Vagina (tissue), 2 donors: Measurements from ENCODE around the gene CPSF4L.
"Not testable (repeated sequence)": the region's sequence is repeated elsewhere in the genome, so short reads cannot be mapped to it uniquely, and the experiment has no call there.

Experiments
- CTCF ChIP-seq, 3 experiments: fragments of 450-650 bp in 2 of 3; fragments of 200-600 bp in 1 of 3; sonication (generic) in 1 of 3; IDR thresholded peaks; one replicate each; pipeline ENCODE4 v1.5.1; 2017 to 2019; ENCODE audit warnings: antibody characterized with exemption in 3 of 3, mild to moderate bottlenecking in 2 of 3, moderate library complexity in 2 of 3
- POLR2A ChIP-seq, 2 donors: fragments of 450-650 bp; IDR thresholded peaks; one replicate each; pipeline ENCODE4 v1.6.1; 2017; ENCODE audit warnings: antibody characterized with exemption in 2 of 2, mild to moderate bottlenecking in 2 of 2, moderate library complexity in 2 of 2

DNA sequence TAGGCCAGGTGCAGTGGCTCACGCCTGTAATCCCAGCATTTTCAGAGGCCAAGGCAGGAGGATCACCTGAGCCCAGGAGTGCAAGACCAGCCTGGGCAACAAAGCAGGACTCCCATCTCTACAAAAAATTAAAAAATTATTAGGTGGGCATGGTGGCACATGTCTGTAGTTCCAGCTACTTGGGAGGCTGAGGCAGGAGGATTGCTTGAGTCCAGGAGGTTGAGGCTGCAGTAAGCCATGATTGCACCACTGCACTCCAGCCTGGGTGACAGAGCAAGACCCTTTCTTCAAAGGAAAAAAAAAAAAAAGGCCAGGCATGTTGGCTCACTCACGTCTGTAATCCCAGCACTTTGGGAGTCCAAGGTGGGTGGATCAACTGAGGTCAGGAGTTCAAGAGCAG is 2.8 kb upstream of the CPSF4L start:
- not testable (repeated sequence) for TF ChIP-seq CTCF, POLR2A (IDR thresholded peaks at IDR 0.05)
